Vagina (tissue), 2 donors: Measurements from ENCODE around the gene PSMB10. TPM values are rescaled to one million over a fixed set of nuclear protein-coding genes. Genes with fewer than 3 reads are reported as not detected.

Experiments
- DNase-seq, 2 donors: peaks; one replicate each; pipeline ENCODE4 v3.0.0-alpha.2; 2017; ENCODE audit errors: extremely low spot score in 2 of 2
- H3K27ac ChIP-seq: fragments of 200-600 bp; sonication (generic); one replicate; pipeline ENCODE4 v1.5.1; 2019
- H3K27me3 ChIP-seq: fragments of 200-600 bp; sonication (generic); one replicate; pipeline ENCODE4 v1.5.1; 2019
- H3K36me3 ChIP-seq, 2 donors: fragments of 200-600 bp; sonication (generic); one replicate each; pipeline ENCODE4 v1.5.1; 2017 to 2019
- H3K4me1 ChIP-seq: fragments of 200-600 bp; sonication (generic); one replicate; pipeline ENCODE4 v1.5.1; 2019
- H3K4me3 ChIP-seq, 2 donors: fragments of 200-600 bp; sonication (generic); 1 replicate in 1 of 2; 2 replicates in 1 of 2; pipeline ENCODE4 v1.5.1; 2016 to 2019
- H3K9me3 ChIP-seq: fragments of 200-600 bp; sonication (generic); one replicate; pipeline ENCODE4 v1.5.1; 2019
- CTCF ChIP-seq, 3 experiments: fragments of 450-650 bp in 2 of 3; fragments of 200-600 bp in 1 of 3; sonication (generic) in 1 of 3; IDR thresholded peaks; one replicate each; pipeline ENCODE4 v1.5.1; 2017 to 2019; ENCODE audit warnings: antibody characterized with exemption in 3 of 3, mild to moderate bottlenecking in 2 of 3, moderate library complexity in 2 of 3
- POLR2A ChIP-seq, 2 donors: fragments of 450-650 bp; IDR thresholded peaks; one replicate each; pipeline ENCODE4 v1.6.1; 2017; ENCODE audit warnings: antibody characterized with exemption in 2 of 2, mild to moderate bottlenecking in 2 of 2, moderate library complexity in 2 of 2
- POLR2AphosphoS5 ChIP-seq, 2 donors: sonication (generic); formaldehyde crosslinking; IDR thresholded peaks; one replicate each; pipeline ENCODE4 v1.9.0; 2017; ENCODE audit warnings: antibody characterized with exemption in 2 of 2, mild to moderate bottlenecking in 2 of 2, low read depth in 1 of 2; ENCODE audit not compliant: insufficient read depth in 1 of 2
- intact Hi-C: fragments of 100-400 bp; cut with DNase I; formaldehyde crosslinking; loops from one replicate; pipeline ENCODE4 v1.15.1; 2023
- total RNA-seq: library from RNA; depleted of rRNA; stranded (reverse); fragments of >200 nt; gene quantifications from one replicate; pipeline ENCODE4 v1.2.3, GENCODE V29; 2016

The PSMB10 gene
- total RNA-seq, 1 donor from 2014 or later: 45.2 TPM

GRCh38 chr16:67954421-67955196, 18.0 kb upstream of the PSMB10 start:
- Histone ChIP-seq H3K36me3 (peaks cover 0 to 49% of the 10 kb centered on the region in 2 donors), H3K27me3 (no peaks in the 10 kb centered on the region), H3K27ac (no peak overlapping the region), H3K4me1 (peaks cover 21% of the 10 kb centered on the region), H3K4me3 (no peak overlapping the region), H3K9me3 (no peaks in the 10 kb centered on the region)
- no peak for DNase-seq
- no peak for TF ChIP-seq CTCF (IDR thresholded peaks at IDR 0.05)
- no peak for TF ChIP-seq POLR2AphosphoS5 (IDR thresholded peaks at IDR 0.05; ENCODE audit: insufficient read depth in 1 of 2, low read depth in 1 of 2)
- intact Hi-C loops: no loop called here

- no peak for DNase-seq
- no peak for TF ChIP-seq POLR2AphosphoS5 (IDR thresholded peaks at IDR 0.05; ENCODE audit: insufficient read depth in 1 of 2, low read depth in 1 of 2)
- no peak for TF ChIP-seq CTCF (IDR thresholded peaks at IDR 0.05)
- TF ChIP-seq POLR2A (IDR thresholded peaks at IDR 0.05): no peak
- Histone ChIP-seq H3K36me3 (peaks cover 0 to 56% of the 10 kb centered on the region in 2 donors), H3K9me3 (no peaks in the 10 kb centered on the region), H3K4me1 (peaks cover 16% of the 10 kb centered on the region), H3K27me3 (no peaks in the 10 kb centered on the region), H3K4me3 (no peak overlapping the region), H3K27ac (no peak overlapping the region)
- intact Hi-C loops: no loop called here
Observed at GRCh38 chr16:67953641-67954375, 17.2 kb upstream of the PSMB10 start.

GRCh38 chr16:67951485-67951884, 14.8 kb upstream of the PSMB10 start:
- H3K4me1 ChIP-seq: peaks cover 16% of the 10 kb centered on the region
- DNase-seq: no peak
- no peak overlapping the region for H3K27ac ChIP-seq
- TF ChIP-seq CTCF (IDR thresholded peaks at IDR 0.05) (no peak), POLR2A (IDR thresholded peaks at IDR 0.05) (no peak), POLR2AphosphoS5 (IDR thresholded peaks at IDR 0.05; ENCODE audit: insufficient read depth in 1 of 2, low read depth in 1 of 2) (no peak)
- H3K4me3 ChIP-seq: no peak overlapping the region
- intact Hi-C loops: no loop called here
- H3K36me3 ChIP-seq: peaks cover 0 to 69% of the 10 kb centered on the region in 2 donors
- H3K27me3 ChIP-seq: no peaks in the 10 kb centered on the region
- H3K9me3 ChIP-seq: no peaks in the 10 kb centered on the region

GRCh38 chr16:67950335-67950843, 13.7 kb upstream of the PSMB10 start:
- H3K36me3 ChIP-seq: peaks cover 0 to 80% of the 10 kb centered on the region in 2 donors
- H3K4me1 ChIP-seq: peaks cover 23% of the 10 kb centered on the region
- DNase-seq: no peak
- TF ChIP-seq POLR2A (IDR thresholded peaks at IDR 0.05) (no peak), CTCF (IDR thresholded peaks at IDR 0.05) (no peak), POLR2AphosphoS5 (IDR thresholded peaks at IDR 0.05; ENCODE audit: insufficient read depth in 1 of 2, low read depth in 1 of 2) (no peak)
- H3K27me3 ChIP-seq: no peaks in the 10 kb centered on the region
- intact Hi-C loops: no loop called here
- H3K9me3 ChIP-seq: no peaks in the 10 kb centered on the region
- H3K27ac ChIP-seq: no peak overlapping the region
- H3K4me3 ChIP-seq: no peak overlapping the region
